ENCODE results near the gene NCKAP5. TPM values are rescaled to one million over a fixed set of nuclear protein-coding genes. Genes with fewer than 3 reads are reported as not detected.
A peak's percentile ranks its signal among the peaks of the same experiment; 100 is the strongest.

The NCKAP5 gene
- polyA plus RNA-seq, 1 experiment, result 2.1 TPM

GRCh38 chr2:132797556-132797955 is 770.7 kb downstream of the NCKAP5 start:
- CTCF ChIA-PET, result interaction anchor here (0.9 kb wide), 1 partner anchor 11 kb away, joined by 3 read pairs; no protein-coding TSS in a partner anchor

GRCh38 chr2:132797071-132797470 is 771.2 kb downstream of the NCKAP5 start:
- no peak for DNase-seq (ENCODE audit: low read depth)
- TF ChIP-seq, protein P1, sequence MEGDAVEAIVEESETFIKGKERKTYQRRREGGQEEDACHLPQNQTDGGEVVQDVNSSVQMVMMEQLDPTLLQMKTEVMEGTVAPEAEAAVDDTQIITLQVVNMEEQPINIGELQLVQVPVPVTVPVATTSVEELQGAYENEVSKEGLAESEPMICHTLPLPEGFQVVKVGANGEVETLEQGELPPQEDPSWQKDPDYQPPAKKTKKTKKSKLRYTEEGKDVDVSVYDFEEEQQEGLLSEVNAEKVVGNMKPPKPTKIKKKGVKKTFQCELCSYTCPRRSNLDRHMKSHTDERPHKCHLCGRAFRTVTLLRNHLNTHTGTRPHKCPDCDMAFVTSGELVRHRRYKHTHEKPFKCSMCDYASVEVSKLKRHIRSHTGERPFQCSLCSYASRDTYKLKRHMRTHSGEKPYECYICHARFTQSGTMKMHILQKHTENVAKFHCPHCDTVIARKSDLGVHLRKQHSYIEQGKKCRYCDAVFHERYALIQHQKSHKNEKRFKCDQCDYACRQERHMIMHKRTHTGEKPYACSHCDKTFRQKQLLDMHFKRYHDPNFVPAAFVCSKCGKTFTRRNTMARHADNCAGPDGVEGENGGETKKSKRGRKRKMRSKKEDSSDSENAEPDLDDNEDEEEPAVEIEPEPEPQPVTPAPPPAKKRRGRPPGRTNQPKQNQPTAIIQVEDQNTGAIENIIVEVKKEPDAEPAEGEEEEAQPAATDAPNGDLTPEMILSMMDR (IDR thresholded peaks at IDR 0.05; ENCODE audit: insufficient read depth, low read depth, low read length), result no peak
- Histone ChIP-seq H3K36me3 (ENCODE audit: control insufficient read depth, insufficient read depth, low read length) (no peaks in the 10 kb centered on the region), H3K4me3 (ENCODE audit: low read depth, low read length) (no peak overlapping the region), H3K27me3 (ENCODE audit: control insufficient read depth, insufficient read depth, low read length) (no peaks in the 10 kb centered on the region)
- POLR2A ChIA-PET, result no interaction called here
- CTCF ChIA-PET, result no interaction called here

More at GRCh38 chr2:132797556-132797955, 770.7 kb downstream of the NCKAP5 start:
- Histone ChIP-seq H3K27me3 (ENCODE audit: control insufficient read depth, insufficient read depth, low read length) (no peaks in the 10 kb centered on the region), H3K4me3 (ENCODE audit: low read depth, low read length) (no peak overlapping the region), H3K36me3 (ENCODE audit: control insufficient read depth, insufficient read depth, low read length) (no peaks in the 10 kb centered on the region)
- TF ChIP-seq, protein P1 (IDR thresholded peaks at IDR 0.05; ENCODE audit: insufficient read depth, low read depth, low read length), result no peak
- peak; percentile 40 for DNase-seq (ENCODE audit: low read depth)
- POLR2A ChIA-PET, result no interaction called here

GRCh38 chr2:132795220-132795619 is 773.0 kb downstream of the NCKAP5 start:
- no peak for DNase-seq (ENCODE audit: low read depth)
- TF ChIP-seq, protein P1 (IDR thresholded peaks at IDR 0.05; ENCODE audit: insufficient read depth, low read depth, low read length), result no peak
- no peaks in the 10 kb centered on the region for H3K36me3 ChIP-seq (ENCODE audit: control insufficient read depth, insufficient read depth, low read length)
- CTCF ChIA-PET, result no interaction called here
- POLR2A ChIA-PET, result no interaction called here
- no peak overlapping the region for H3K4me3 ChIP-seq (ENCODE audit: low read depth, low read length)
- no peaks in the 10 kb centered on the region for H3K27me3 ChIP-seq (ENCODE audit: control insufficient read depth, insufficient read depth, low read length)

DNA sequence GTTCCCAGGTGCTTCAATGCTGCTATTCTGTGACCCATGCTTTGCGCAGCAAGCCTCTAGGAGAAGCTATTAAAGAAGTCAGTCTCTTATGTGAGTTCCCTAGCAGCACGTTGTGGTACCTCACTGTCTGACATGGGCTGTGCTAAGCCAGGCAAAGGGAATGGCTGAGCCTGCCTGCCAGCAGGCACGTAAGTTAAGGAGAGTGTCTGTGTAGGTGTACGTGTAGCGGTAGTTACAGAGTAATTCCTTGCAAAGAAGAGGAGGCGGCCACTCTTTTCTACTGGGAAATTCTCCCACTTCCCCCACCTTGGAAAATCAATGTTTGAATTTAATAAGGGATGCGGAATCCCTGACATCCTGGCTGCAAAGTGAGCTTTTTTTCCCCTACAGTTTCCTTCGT is 774.7 kb downstream of the NCKAP5 start:
- H3K36me3 ChIP-seq (ENCODE audit: control insufficient read depth, insufficient read depth, low read length), result no peaks in the 10 kb centered on the region
- H3K4me3 ChIP-seq (ENCODE audit: low read depth, low read length), result no peak overlapping the region
- no peaks in the 10 kb centered on the region for H3K27me3 ChIP-seq (ENCODE audit: control insufficient read depth, insufficient read depth, low read length)
- CTCF ChIA-PET, result no interaction called here
- DNase-seq (ENCODE audit: low read depth), result no peak
- POLR2A ChIA-PET, result no interaction called here
- TF ChIP-seq, protein P1 (IDR thresholded peaks at IDR 0.05; ENCODE audit: insufficient read depth, low read depth, low read length), result no peak

DNA sequence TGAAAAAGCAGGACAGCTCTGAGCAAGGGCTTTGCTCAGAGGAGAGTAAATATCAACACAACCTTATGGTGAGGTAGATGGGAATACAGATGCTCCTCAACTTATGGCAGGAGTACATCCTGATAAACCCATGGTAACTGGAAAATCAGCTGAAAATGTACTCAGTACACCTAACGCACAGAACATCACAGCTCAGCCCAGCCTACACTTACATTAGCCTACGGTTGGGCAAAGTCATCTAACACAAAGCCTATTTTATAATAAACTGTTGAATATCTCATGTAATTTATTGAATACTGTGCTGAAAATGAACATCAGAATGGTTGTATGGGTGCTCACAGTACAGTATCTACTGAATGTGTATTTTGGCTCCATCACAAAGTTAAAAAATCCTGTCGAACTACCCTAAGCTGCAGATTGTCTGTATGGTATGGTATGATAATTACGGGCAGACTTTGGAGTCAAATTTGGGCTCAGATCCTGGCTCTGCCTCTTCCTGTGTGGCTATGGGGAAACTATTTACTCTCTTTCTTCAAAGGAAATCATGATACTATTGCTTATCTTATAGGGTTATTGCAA is 778.0 kb downstream of the NCKAP5 start:
- TF ChIP-seq, protein P1 (IDR thresholded peaks at IDR 0.05; ENCODE audit: insufficient read depth, low read depth, low read length), result no peak
- ChIA-PET CTCF (interaction anchor here (0.8 kb wide), 1 partner anchor 9 kb away, joined by 3 read pairs; no protein-coding TSS in a partner anchor), POLR2A (no interaction called here)
- Histone ChIP-seq H3K27me3 (ENCODE audit: control insufficient read depth, insufficient read depth, low read length) (no peaks in the 10 kb centered on the region), H3K36me3 (ENCODE audit: control insufficient read depth, insufficient read depth, low read length) (no peaks in the 10 kb centered on the region), H3K4me3 (ENCODE audit: low read depth, low read length) (no peak overlapping the region)
- DNase-seq (ENCODE audit: low read depth), result no peak
